Endothelial cell of umbilical vein (primary cell): ENCODE data around the gene CIAPIN1. TPM values are rescaled to one million over a fixed set of nuclear protein-coding genes. Genes with fewer than 3 reads are reported as not detected.

ENCODE experiments used
- BruUV-seq: library from RNA; stranded (reverse); fragments of 400-500 nt; replicated peaks from 2 replicates; lab custom pipeline; 2021; lab: Mats Ljungman, UMichigan
- CTCF ChIA-PET: fragments of 300-600, 350-600 bp; sonication (Branson Sonifier 250); formaldehyde crosslinking; loops from one replicate; lab custom pipeline; 2021; ENCODE audit warnings: antibody characterized with exemption, inconsistent platforms; lab: Charles Lee
- POLR2A ChIA-PET: fragments of 300-600, 350-600 bp; sonication (Branson Sonifier 250); formaldehyde crosslinking; loops from one replicate; lab custom pipeline; 2021; ENCODE audit warnings: antibody characterized with exemption, inconsistent platforms; lab: Charles Lee
- DNase-seq: peaks from one replicate; pipeline ENCODE4 v3.0.0-alpha.2; 2011; ENCODE audit warnings: low read depth, low spot score
- FAIRE-seq: peaks from 2 replicates; lab custom pipeline; 2011; peaks lifted over from hg19 to GRCh38; lab: Jason Lieb, UNC
- H2AFZ ChIP-seq: 2 replicates; pipeline ENCODE4 v1.6.0; 2012; ENCODE audit warnings: low read depth, low read length, control low read depth, inconsistent platforms
- H3K27ac ChIP-seq: 2 replicates; pipeline ENCODE4 v1.5.1; 2011; ENCODE audit warnings: low read depth, mild to moderate bottlenecking, control low read depth, low read length, moderate library complexity; ENCODE audit not compliant: insufficient read depth
- H3K27me3 ChIP-seq, 2 experiments: 2 replicates each; pipeline versions ENCODE4 v1.6.0 to v1.6.1; 2011; ENCODE audit warnings: low read length in 2 of 2, mixed read lengths in 1 of 2; ENCODE audit not compliant: control insufficient read depth in 2 of 2, insufficient read depth in 2 of 2
- H3K36me3 ChIP-seq, 2 experiments: 2 replicates in 1 of 2; 3 replicates in 1 of 2; pipeline ENCODE4 v1.5.1; 2011; ENCODE audit warnings: low read length in 2 of 2, mild to moderate bottlenecking in 1 of 2, moderate library complexity in 1 of 2; ENCODE audit not compliant: control insufficient read depth in 2 of 2, insufficient read depth in 2 of 2; ENCODE audit errors: extremely low read depth in 1 of 2
- H3K4me1 ChIP-seq: 3 replicates; pipeline ENCODE4 v1.5.1; 2011; ENCODE audit warnings: mild to moderate bottlenecking, low read length; ENCODE audit not compliant: control insufficient read depth, insufficient read depth; ENCODE audit errors: extremely low read depth
- H3K4me2 ChIP-seq: 2 replicates; pipeline ENCODE4 v1.6.1; 2011; ENCODE audit warnings: low read length, control low read depth, mixed read lengths; ENCODE audit not compliant: insufficient read depth
- H3K4me3 ChIP-seq, 3 experiments: fragments of 200-600 bp in 1 of 3; sonication (generic), shearing (Covaris generic) in 1 of 3; replicated peaks in 1 of 3; 2 replicates each; pipeline ENCODE4 v1.5.1; 2011 to 2016; ENCODE audit warnings: control low read depth in 3 of 3, low read length in 3 of 3, mild to moderate bottlenecking in 2 of 3, inconsistent platforms in 1 of 3, low read depth in 1 of 3, moderate library complexity in 1 of 3; ENCODE audit not compliant: insufficient read depth in 1 of 3
- H3K79me2 ChIP-seq: 2 replicates; pipeline ENCODE4 v1.6.0; 2012; ENCODE audit warnings: low read length, inconsistent platforms; ENCODE audit not compliant: control insufficient read depth, insufficient read depth
- H3K9ac ChIP-seq: replicated peaks from 2 replicates; pipeline ENCODE3; 2011; ENCODE audit warnings: low read length, control low read depth; ENCODE audit not compliant: insufficient read depth; ENCODE audit errors: extremely low read depth
- H3K9me1 ChIP-seq: replicated peaks from 3 replicates; pipeline ENCODE4 v1.6.0; 2011; ENCODE audit warnings: mild to moderate bottlenecking, low read length; ENCODE audit not compliant: control insufficient read depth, insufficient read depth; ENCODE audit errors: extremely low read depth
- H3K9me3 ChIP-seq: replicated peaks from 2 replicates; pipeline ENCODE4 v1.5.1; 2012; ENCODE audit warnings: low read length, inconsistent platforms; ENCODE audit not compliant: control insufficient read depth, insufficient read depth
- H4K20me1 ChIP-seq: replicated peaks from 2 replicates; pipeline ENCODE3; 2011; ENCODE audit warnings: mild to moderate bottlenecking, low read length; ENCODE audit not compliant: control insufficient read depth, insufficient read depth; ENCODE audit errors: extremely low read depth
- CTCF ChIP-seq, 2 donors: IDR thresholded peaks; 1 replicate in 1 of 2; 2 replicates in 1 of 2; pipeline ENCODE4 v1.5.1; 2011; ENCODE audit warnings: low read length in 2 of 2, mild to moderate bottlenecking in 2 of 2, moderate library complexity in 2 of 2, control low read depth in 1 of 2, inconsistent platforms in 1 of 2, low read depth in 1 of 2; ENCODE audit not compliant: insufficient read depth in 1 of 2; ENCODE audit errors: extremely low read depth in 1 of 2
- EZH2 ChIP-seq: IDR thresholded peaks from 2 replicates; pipeline ENCODE4 v1.6.1; 2012; ENCODE audit warnings: borderline replicate concordance, low read depth, mild to moderate bottlenecking, moderate library complexity, low read length, inconsistent platforms; ENCODE audit not compliant: severe bottlenecking
- FOS ChIP-seq: IDR thresholded peaks from 2 replicates; pipeline ENCODE4 v1.6.1; 2011; ENCODE audit warnings: mild to moderate bottlenecking, low read length, moderate library complexity, borderline replicate concordance; ENCODE audit not compliant: insufficient read depth
- GATA2 ChIP-seq: IDR thresholded peaks from 2 replicates; pipeline ENCODE4 v1.7.0; 2011; ENCODE audit warnings: low read depth, mild to moderate bottlenecking, moderate library complexity, mixed read lengths, low read length; ENCODE audit not compliant: insufficient read length, insufficient read depth
- JUN ChIP-seq: IDR thresholded peaks from 2 replicates; pipeline ENCODE4 v1.6.1; 2011; ENCODE audit warnings: borderline replicate concordance, low read depth; ENCODE audit not compliant: insufficient read length, insufficient read depth
- MAX ChIP-seq: IDR thresholded peaks from 2 replicates; pipeline ENCODE4 v1.6.1; 2011; ENCODE audit not compliant: insufficient read depth, insufficient read length
- MYC ChIP-seq: IDR thresholded peaks from one replicate; pipeline ENCODE4 v1.6.1; 2011; ENCODE audit warnings: mild to moderate bottlenecking, low read depth, low read length
- POLR2A ChIP-seq: IDR thresholded peaks from 2 replicates; pipeline ENCODE4 v1.6.1; 2012; ENCODE audit warnings: low read depth, mild to moderate bottlenecking, control low read depth, low read length
- POLR2AphosphoS5 ChIP-seq: IDR thresholded peaks from 2 replicates; pipeline ENCODE4 v1.6.1; 2012; ENCODE audit warnings: low read depth, mild to moderate bottlenecking, control low read depth, low read length, moderate library complexity; ENCODE audit not compliant: insufficient read depth
- dilution Hi-C: fragments of 300-500 bp; cut with MboI; formaldehyde crosslinking; loops from one replicate; pipeline ENCODE4 v1.15.0; 2019; ENCODE audit warnings: low sequenced_read_pairs; ENCODE audit not compliant: extremely low pct_ligation_motif_present
- intact Hi-C: fragments of 100-400 bp; cut with micrococcal nuclease; formaldehyde crosslinking; loops from one replicate; pipeline ENCODE4 v1.10.0; 2022
- polyA plus RNA-seq, 4 experiments: library from polyadenylated mRNA; depleted of rRNA in 3 of 4; stranded (reverse) in 3 of 4; unstranded in 1 of 4; fragments of >200 nt; gene quantifications; 2 replicates each; pipeline versions ENCODE4 v1.2.1 to v1.2.3, GENCODE V29; 2011 to 2012; ENCODE audit warnings: missing spikeins in 1 of 4
- total RNA-seq: library from RNA; stranded (reverse); gene quantifications from 2 replicates; pipeline ENCODE4 v1.2.3, GENCODE V29; 2021

Gene CIAPIN1
- total and polyA plus RNA-seq, 2 donors (not counting 3 experiments of a cell fraction or from before 2014, with no cell fraction given) = 74.6 to 77.9 TPM

DNA sequence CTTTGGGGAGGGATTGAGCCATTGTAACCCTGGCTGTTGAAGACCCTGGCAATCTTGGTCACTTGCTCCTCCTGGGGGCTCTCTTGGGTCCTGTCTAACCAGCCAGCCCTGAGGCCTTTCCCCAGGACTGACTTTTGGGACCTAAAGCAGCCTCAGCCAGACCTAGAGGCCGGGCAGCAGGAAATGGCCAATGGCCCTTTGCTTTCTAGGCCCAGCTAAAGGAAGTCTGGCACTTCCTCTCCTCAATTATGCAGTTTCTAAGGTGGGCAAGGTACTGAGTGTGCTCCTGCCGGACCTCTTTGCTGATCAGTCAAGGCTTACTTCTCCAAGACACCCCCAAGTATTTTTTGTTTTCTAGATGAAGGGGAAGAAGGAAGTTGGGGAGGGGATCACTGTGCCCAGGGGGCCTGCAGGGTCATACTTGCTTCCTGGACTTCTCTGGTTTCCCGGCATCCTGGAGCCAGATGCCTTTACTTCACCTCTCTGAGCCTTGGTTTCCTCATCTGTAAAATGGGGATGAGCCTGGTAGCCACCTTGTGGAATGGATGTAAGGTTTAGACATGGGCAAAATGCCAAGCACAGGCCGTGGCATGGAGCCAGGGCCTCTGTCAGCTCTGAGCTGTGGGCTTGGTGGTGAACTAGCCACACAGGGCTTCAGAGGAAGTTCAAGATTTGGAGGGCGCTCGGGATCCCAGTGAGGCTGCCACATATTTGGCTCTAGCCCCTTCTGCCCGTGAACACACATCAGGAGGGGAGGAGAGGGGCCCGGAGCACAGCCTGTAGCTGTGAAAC, 66.3 kb downstream of the CIAPIN1 start:
- H3K27ac ChIP-seq = no peak overlapping the region
- intact Hi-C loops (loop anchor here (1.0 to 2.0 kb wide), 3 partner anchors 36 to 81 kb away; no protein-coding TSS in a partner anchor), dilution Hi-C loops (no loop called here)
- no peaks in the 10 kb centered on the region for H3K27me3 ChIP-seq
- ChIA-PET CTCF (interaction anchor here (0.7 to 2.1 kb wide), 4 partner anchors 11 to 79 kb away, joined by 4 to 16 read pairs (median 8); no protein-coding TSS in a partner anchor), POLR2A (no interaction called here)
- FAIRE-seq = peak; percentile 89
- H3K4me1 ChIP-seq = peaks cover 12% of the 10 kb centered on the region
- no TSS peak for BruUV-seq
- no peaks in the 10 kb centered on the region for H3K9me3 ChIP-seq
- H3K9ac ChIP-seq = no peak overlapping the region
- H2AFZ ChIP-seq = peak overlapping the region; percentile 28
- H3K9me1 ChIP-seq = no peaks in the 10 kb centered on the region
- no peaks in the 10 kb centered on the region for H3K36me3 ChIP-seq
- peak overlapping the region; percentile 63 for H3K4me2 ChIP-seq
- DNase-seq = peak; percentile 68
- no peak for TF ChIP-seq GATA2
- TF ChIP-seq CTCF (IDR thresholded peaks at IDR 0.05; ENCODE audit: extremely low read depth in 1 of 2, insufficient read depth in 1 of 2, low read depth in 1 of 2, low read length in 2 of 2) = no peak
- no peak for TF ChIP-seq POLR2AphosphoS5
- TF ChIP-seq FOS = no peak
- no peak for TF ChIP-seq JUN
- TF ChIP-seq EZH2 = no peak
- no peak for TF ChIP-seq MAX
- no peak for TF ChIP-seq MYC
- TF ChIP-seq POLR2A = no peak
- no peaks in the 10 kb centered on the region for H3K79me2 ChIP-seq
- H4K20me1 ChIP-seq = no peaks in the 10 kb centered on the region
- no peak overlapping the region for H3K4me3 ChIP-seq
